HG03354 (cell line): ENCODE data around the gene KHDC4.

ENCODE experiments used
- ATAC-seq: cut with Tn5 transposase; IDR thresholded peaks from one replicate; pipeline ENCODE4 v1.9.1; 2021; ENCODE audit warnings: mild to moderate bottlenecking; ENCODE audit not compliant: unreplicated experiment, poor library complexity, severe bottlenecking

KHDC4 gene

DNA sequence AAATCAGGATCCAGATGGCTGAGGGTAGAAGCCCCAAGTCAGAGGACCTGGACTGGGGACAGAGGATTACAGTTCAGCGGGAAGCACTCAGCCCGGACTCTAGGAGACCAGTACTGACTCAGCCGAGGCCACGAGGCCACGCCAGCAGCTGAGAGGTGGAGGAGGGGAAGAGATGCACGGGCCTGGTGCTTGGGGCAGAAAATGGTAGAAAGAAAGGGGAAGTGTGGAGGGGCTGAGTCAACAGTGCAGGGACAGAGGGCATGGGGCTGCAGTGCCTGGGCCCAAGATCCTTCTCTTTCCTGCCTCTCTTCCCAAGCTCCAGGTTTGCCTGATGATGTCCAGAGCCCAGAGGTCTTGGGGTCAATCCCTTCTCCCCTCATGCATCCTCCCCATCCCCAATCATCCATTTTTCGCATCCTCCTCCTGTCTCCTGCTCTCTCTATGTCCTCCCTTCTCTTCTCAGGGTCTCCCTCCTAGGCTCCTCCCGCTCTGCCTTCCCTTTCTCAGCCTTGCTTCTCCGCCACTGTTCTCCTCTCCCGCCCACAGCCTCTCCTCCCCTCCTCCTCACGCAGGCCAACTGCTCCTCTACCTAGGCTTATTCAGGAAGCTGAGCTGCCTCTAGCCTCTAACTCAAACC, 36.4 kb upstream of the KHDC4 start:
- peak; percentile 67 for ATAC-seq

DNA sequence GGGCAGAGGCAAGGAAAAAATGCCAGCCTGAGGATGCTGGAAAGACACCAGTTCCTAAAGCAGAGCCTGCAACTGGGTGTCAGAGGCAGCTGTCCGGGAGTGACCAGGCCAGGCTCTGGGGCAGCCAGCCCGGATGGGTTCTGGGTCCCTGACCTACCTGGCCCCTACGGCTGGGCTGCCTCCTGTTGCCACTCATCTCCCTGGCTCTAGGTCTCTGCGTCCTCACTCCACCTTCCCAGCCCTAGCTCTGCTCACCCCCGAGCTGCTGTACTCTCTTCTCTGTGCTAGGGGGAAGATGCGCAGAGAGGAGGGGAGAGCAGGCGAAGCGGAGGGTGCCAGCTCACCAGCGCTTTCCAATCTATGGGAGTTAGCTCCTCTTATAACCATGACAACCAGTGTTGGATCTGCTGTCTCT, 35.2 kb upstream of the KHDC4 start:
- ATAC-seq = no peak

DNA sequence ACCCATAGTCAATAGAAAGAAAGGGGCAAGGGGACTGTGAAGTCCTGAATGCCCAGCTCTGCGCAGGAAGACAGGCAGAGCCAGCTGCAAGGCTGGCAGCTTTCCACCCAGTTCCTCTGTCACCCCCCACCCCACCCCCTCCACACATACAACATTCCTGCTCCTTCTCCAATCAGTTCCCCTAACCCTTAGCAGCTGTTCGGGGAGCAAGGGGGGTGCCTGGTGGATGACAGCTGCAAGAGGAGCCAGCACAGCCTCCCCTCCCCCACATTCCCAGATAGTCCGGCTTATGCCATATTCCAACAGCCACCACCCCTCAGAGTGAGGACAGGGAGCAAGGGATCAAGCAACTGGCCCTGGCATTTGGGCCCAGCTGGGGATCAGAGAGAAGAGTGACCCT, 34.5 kb upstream of the KHDC4 start:
- ATAC-seq = no peak

DNA sequence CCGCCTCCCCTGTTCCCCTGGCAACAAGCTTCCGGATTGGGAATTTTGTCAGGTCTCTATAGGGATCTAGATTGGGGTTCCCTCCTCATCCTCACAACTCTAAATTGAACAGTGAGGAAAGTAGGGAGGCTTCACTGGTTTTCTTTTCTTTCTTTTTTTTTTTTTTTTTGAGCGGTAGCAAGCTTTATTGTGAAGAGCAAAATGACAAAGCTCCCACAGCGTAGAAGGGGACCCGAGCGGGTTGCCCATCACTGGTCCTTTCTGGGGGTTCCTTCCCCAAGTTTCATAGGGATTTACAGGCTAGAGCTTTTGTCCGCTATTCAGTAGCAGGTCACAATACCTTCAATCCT, 33.8 kb upstream of the KHDC4 start:
- ATAC-seq = no peak

DNA sequence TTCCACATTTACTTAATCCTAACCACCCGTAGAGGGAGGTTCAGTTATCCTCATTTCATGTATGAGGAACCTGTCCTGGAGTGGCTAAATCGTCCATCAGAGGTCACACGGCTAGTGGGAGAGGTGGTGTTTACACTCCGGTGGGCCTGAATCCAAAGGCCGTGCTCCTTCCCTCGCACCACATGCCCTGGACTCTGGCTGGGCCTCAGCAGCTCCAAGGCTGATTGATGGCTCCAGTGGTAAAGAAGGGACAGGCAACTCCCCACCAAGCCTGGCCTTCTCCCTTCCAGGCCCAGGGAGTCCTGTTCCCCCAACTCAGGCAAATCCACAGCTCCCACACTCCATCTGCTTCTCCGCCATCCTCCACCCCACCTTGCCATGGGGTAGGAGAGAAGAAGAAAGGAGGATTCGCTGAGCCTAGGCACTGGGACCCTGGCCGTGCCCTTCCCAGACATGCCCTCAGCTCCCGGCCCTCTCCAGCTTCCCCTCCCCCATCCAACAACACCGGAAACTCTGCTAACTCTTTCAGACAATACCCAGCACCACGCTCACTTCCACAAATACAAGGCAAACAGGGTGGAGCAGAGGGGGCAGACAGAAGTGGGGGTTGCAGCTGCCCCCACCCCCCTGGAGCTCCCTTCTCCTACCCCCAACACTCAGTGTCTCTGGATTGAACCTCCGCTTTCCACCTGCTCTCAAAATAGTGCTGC, 33.3 kb upstream of the KHDC4 start:
- ATAC-seq = no peak

DNA sequence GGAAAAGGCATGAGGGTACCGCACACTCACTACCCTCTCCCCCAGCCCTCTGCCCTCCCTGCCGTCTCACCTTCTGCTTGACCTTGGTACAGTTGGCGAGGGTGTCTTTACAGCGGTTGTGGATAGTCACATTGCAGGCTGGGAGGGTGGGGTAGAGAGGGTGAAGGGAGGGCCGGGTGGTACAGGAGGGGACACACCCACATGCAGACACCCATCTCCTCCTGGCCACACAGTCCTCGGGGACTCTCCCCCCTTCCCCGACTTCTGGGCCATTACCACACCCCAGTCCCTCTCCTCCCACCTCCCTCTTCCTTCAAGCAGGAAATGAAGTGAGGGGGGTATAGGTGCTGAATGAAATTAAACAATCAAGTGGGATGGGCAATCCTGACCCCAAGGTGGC, 32.5 kb upstream of the KHDC4 start:
- ATAC-seq = no peak

DNA sequence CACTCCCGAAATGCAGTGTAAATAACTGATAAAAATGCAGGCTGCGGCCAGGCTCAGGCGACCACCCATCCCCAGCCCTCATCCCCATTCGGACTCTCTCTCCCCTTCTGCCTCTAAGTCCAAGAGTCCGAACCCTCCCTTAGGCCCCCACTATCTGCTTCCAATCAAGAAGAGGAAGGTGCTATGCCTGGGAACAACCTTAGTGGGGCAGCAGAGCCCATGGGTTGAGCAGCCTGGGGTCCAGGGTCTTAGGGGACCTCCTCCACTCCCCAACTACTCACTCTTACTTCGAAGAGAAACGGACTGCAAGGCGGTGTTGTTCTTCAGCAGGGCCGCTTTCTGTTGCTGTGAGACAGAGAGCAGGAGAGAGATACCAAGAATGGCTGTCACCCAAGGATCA, 31.9 kb upstream of the KHDC4 start:
- no peak for ATAC-seq

DNA sequence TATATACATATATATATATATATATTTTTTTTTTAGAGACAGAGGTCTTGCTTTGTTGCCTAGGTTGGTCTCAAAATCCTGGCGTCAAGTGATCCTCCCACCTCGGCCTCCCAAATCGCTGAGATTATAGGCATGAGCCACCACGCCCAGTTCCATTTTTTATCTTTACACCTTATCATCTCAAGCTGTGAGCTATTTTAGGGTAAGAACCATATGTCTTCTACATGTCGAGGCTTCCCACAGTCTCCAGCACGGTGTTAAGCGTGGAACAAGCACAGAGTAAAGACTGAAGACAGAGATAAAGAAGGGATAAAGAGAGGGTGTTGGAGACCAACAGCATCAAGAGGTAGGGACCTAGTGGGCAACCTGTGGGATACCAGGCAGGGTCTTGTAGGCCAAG, 30.0 kb upstream of the KHDC4 start:
- ATAC-seq = no peak

DNA sequence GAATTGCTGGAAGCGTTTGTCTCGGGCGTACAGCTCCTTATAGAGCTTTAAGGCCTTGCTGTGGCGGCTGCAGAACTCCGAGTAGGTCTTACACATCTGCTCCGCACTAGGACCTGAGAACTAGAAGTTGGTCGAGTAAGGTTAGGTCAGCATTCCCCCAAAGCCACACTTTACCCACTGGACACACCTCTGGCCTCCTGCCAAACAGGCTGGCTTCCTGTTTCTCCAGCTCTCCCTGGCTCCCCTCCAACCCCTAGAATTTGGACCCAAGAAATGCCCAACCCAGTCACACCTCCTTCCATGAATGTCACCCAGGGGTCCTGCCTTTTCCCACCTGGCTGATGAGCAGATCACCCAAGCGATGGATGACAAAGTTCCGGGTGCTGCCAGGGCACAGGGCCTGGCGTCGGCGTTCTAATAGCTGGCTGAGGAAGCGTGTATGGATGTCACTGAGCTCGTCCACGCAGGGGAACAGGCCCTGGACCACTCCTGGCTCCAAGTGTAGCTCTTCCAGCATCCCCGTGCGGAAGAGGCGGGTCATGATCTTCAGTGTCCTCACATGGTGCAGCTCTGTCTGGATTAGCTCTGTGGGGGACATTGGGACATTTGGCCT, 28.5 kb upstream of the KHDC4 start:
- ATAC-seq = no peak

DNA sequence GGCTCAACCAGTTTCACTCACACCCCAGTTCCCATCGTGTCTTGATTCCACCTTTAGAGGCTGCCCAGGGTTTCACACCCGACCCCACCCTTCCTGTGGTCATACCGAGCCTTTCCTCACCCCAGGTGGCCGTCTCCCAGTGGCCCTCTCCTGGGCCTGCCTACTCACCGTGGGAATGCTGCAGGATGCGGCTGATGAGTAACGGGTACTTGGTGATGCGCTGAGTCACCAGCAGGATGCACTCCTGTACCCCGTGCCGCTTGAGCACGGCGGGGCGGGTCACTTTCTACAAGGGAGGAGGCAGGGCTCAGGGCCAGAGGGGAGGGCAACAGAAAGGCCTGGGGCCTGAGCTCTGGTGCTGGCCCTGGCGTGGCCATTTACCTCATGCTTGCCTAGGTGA, 27.7 kb upstream of the KHDC4 start:
- ATAC-seq = no peak

DNA sequence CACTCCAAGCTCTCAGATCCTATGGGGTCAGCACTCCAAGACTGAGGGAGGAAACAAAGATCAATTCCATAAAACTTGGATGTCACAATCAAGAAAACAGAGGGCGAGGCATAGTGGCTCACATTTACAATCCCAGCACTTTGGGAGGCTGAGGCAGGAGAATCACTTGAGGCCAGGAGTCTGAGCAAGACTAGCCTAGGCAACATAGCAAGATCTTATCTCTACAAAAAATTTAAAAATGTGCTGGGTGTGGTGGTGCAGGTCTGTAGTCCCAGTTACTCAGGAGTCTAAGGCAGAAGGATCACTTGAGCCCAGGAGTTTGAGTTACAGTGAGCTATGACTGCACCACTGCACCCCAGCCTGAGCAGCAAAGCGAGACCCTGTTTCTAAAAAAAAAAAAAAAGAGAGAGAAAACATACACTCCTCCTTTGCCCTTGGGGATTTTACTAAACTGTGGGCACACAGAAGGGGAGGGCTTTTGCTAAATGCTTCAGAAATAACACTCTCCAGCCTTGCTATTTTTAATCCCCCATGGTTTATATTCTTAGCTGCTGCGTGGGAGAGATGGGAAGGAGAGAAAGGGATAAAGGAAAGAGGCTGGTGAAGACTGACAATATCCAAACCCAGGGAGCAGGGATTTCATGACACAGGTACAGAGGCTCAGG, 26.0 kb upstream of the KHDC4 start:
- ATAC-seq = no peak

DNA sequence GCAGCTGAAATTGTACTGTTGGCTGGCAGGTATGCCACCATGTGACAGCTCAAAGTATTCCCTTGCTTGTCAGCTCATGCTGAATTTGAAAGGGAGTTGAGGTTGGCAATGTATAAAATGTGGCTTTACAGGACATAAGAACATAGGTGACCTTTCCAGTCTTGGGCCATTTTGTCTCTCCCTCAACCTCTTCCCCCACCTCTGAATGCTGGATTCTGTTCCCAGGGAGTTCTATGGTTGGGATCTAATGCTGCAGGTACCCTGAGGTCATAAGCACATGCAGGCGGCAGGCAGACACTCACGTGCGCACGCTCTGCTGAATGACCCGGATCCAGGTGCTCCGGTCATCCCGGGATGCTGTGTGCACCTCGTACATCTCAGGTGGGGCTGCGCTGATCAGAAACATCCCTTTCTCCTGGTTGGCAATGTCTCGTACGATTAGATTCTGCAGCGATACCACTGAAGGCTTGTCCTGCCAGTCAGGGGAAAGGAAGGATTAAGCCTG, 23.2 kb upstream of the KHDC4 start:
- ATAC-seq = no peak

DNA sequence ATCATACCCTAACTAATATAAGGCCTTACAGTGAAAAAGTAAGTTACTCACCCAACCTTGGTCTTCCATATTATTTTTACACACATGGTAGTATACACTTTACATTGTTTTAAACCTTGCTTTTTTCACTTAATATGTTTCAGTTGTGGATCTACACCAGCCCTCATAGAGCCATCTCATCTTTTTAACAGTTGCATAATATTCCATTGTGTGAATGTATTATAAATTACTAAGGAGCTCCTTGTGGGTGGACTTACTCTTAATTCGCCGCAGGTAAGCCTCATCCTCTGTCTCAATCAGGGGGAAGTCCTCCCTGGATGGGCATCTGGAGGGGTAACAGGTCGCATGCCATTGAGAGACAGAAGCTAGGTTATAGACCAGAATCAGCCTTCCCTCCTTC, 20.4 kb upstream of the KHDC4 start:
- ATAC-seq = no peak

DNA sequence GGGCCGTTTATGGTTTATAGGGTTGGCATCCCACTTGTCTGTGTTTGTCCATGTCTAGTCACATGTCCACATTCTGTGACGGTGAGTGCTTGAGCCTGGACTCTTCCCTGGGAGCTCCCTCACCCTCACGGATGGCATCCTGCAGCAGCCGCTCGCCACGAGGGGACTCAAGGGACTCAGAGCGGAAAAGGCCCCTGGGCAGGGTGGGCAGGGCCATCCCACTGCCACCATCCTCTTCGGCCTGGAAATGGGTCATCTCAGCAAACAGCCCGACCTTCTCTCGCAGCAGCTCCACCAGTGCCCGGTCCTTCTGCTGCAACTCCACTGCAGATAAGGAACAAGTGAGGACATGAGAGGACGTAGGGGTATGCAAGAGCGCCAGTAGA, 18.3 kb upstream of the KHDC4 start:
- ATAC-seq = no peak

DNA sequence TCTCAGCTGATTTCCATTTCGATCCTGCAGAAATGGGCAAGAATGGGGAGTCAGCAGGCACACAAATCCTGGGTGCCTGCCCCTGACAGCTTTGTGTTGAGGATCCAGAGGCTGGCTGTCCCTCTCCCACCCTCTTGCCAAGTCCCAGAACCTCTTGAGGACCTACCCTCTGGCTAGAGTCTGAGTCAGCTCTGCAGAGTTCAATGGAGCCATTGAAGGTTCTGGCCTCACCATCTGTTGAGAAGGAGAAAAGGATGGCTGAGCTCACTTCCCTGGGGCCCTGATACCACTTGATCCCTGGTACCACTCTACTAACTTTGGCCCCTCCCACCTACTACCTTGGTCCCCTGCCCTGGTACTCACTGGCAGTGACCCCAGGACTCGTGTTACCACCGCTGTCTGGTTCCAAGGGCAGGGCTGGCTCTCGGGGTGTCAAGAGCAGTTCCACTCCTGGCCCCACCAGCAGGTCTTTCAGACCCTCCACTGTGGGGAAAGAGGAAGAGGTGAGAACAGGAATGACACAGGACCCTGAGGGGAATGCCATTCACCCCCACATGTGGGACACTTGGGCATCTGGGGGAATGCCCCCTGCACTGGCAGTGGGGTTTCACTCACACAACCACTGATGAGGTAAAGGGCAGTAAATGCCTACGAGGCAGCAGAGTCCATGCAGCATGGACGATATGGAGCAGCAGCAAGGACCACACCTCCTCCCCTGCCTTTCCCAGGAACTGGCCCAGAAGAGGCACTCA, 17.7 kb upstream of the KHDC4 start:
- no peak for ATAC-seq

DNA sequence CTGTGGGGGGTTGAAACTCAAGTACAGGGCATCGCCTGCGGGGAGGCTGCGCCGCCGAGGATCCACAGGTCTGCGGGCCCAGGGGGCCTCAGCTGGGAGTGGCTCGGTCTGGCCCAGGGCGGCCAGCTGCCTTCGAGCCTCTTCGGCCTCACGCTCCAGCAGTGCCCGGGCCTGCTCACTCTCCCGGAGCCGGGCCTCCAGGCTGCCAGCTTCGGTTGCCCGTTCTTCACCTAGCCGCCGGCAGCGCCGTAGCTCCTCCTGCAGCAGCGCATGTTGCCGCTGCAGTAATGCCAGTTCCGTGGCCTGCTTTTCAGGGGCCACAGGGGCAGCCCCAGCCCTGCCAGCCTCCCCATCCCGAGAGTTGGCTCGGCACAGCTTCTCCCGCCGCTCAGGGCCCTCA, 16.6 kb upstream of the KHDC4 start:
- no peak for ATAC-seq

DNA sequence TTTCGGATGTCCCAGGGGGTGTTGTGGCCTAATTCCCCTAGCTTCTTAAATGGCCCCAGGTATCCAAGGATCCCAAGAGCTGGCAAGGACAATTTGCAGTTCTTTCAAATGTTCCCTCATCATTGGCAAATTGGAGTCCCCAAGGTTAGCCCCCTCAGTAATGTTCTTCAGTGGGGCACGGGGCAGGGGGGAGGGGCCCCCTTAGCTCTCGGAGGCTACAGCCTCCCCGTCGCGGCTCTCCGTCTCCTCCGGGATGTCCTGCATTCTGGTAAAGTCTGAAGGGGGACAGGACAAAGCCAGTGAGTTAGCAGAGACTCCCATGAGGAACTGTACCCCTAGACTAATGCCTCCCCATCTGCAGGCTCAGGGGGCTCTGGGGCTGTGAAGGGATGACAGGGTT, 13.5 kb upstream of the KHDC4 start:
- ATAC-seq = no peak

DNA sequence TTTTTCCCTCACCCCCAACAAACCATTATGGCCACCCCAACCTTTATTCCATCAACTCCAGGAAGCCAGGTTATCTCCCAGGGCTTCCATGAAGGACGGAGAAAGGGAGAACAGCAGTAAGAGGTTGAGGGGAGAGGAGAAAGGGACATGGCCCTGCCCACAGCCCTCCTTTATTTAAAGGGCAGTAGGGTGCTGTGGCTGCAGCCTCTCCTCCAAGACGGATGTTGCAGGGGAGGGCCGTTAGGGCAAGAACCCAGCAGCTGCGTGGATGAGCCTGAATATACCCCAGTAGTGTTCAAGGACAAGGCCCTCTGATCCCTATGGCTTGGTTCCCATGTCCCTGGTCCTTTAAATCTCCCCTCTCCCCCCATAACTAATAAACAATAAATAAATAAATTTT, 13.1 kb upstream of the KHDC4 start:
- ATAC-seq = no peak

DNA sequence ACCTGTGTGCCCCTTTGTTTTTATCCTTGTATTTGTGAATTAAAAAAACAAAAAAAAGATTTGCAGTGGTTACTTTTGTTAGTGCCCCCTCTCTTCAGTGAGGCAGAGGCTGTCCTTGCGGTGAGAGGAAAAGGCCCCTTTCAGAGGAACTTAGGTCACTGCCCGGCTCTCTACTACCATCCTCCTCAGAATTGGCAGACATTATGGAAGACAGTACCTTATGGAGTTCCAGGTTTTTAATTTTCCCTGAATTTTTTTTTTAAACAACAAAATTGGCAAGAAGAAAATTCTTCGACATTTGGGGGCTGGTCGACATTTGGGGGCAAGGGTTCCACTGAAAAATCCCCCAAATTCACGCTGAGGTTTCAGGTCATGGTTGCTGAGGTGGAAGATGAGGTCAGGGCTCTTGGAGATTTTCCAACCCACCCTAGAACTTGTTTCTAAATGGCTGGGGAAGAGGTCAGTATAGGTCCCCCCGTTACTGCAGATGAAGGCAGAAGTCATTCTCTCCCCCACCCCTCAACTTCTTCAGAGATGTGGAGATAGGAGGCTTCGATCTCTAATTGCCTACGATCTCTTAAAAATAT, 12.5 kb upstream of the KHDC4 start:
- peak; percentile 9 for ATAC-seq

DNA sequence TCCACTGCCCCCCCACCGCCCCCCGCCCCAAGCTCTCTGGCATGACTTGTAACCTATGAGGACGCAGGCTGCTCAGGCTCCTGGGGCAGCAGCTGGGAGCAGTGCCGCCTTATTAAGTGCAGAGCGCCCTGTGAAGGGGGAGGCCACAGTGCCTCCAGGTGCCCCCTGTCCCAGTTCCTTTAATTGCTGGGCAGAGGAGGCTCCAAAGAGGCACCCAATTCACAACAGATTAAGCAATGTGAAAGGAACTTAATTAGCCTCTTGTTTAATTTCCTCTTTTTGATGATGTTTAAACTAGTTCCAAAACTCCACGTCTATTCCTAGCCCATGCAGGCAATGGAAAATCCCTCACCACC, 10.2 kb upstream of the KHDC4 start:
- ATAC-seq = no peak
